C4-2B (cell line): ENCODE results near the gene SASH1.

Experiments
- ZFX ChIP-seq: fragments of 450-650 bp; IDR thresholded peaks from 2 replicates; pipeline ENCODE4 v1.6.1; 2017
- TF ChIP-seq, protein P1 (sequence below): fragments of 450-650 bp; conservative IDR thresholded peaks from 2 replicates; pipeline ENCODE4 v1.5.1; 2017; ENCODE audit warnings: mild to moderate bottlenecking

DNA sequence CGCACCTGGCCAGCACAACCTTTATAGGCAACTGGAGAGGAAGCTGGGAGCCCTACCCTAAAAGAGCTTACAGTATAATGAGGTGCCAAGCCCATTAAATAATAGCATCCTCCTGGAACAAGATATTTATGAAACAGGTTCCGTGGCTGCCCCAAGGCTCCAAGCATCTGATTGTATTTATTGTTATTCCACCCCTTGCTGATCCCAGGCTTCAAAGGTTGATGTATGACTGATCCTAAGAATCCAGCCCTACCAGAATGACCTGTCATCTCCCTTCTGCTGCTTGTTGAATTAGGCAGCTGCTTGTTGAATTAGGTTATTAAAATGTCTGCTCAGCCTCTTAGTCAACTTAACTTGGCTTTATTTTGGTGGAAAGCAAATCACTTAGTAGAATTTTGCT is 35.2 kb upstream of the SASH1 start:
- TF ChIP-seq, protein P1, sequence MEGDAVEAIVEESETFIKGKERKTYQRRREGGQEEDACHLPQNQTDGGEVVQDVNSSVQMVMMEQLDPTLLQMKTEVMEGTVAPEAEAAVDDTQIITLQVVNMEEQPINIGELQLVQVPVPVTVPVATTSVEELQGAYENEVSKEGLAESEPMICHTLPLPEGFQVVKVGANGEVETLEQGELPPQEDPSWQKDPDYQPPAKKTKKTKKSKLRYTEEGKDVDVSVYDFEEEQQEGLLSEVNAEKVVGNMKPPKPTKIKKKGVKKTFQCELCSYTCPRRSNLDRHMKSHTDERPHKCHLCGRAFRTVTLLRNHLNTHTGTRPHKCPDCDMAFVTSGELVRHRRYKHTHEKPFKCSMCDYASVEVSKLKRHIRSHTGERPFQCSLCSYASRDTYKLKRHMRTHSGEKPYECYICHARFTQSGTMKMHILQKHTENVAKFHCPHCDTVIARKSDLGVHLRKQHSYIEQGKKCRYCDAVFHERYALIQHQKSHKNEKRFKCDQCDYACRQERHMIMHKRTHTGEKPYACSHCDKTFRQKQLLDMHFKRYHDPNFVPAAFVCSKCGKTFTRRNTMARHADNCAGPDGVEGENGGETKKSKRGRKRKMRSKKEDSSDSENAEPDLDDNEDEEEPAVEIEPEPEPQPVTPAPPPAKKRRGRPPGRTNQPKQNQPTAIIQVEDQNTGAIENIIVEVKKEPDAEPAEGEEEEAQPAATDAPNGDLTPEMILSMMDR: no peak
- TF ChIP-seq ZFX: no peak
